Ovary (tissue), 3 donors: ENCODE data around the gene ZNF445.

Source experiments
- CTCF ChIP-seq, 3 donors: fragments of 450-650 bp in 2 of 3; fragments of 200-600 bp in 1 of 3; IDR thresholded peaks; one replicate each; pipeline versions ENCODE4 v1.5.1 to v1.8.0; 2016 to 2022; ENCODE audit warnings: antibody characterized with exemption in 3 of 3, mild to moderate bottlenecking in 1 of 3
- POLR2A ChIP-seq: fragments of 450-650 bp; IDR thresholded peaks from one replicate; pipeline ENCODE4 v1.6.1; 2017; ENCODE audit warnings: antibody characterized with exemption, mild to moderate bottlenecking, moderate library complexity
- donor health status: DM: no; HTN: no; CAD: no.

DNA sequence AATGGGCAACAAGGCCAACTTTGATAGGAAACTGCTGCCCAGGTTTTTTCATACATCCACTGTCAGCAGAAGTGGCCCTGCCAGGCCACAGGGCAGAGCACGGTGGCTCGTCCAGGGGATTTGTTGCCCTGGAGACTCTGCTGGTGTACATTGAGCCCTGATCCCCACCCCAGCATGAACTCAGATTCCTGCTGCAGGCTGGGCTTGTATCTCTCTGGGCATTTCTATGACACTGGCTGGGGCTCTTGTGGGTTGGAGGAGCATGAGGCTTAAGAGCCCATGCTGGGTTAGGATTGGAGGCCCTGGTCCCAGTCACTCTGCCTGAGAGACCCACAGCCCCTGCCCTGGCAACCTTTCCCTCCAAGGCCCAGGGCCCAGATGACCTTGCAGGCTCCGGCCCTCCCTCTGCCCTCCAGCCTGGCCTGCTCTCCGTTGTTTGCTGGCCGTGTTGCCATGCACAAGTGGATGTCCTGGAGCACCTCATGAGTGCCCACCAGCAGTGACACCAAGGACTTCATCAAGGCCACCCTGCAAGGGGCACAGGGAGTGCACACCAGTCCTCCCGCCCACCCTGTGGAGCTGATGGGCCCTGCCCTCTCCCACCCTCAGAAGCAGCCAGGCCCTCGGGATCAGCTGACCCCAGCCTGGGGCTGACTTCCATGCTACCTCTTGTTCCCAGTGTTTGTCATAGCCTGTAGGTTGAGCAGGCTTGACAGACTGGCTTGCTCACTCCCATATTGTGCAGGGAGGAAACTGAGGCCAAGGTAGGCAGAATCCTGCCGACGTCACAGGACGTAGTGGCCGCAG lies 58.2 kb downstream of the ZNF445 start:
- TF ChIP-seq POLR2A (no peak), CTCF (IDR thresholded peaks at IDR 0.05) (no peak)
